Adipose tissue (tissue), 3 donors: Measurements from ENCODE around the gene ZNF555. TPM values are rescaled to one million over a fixed set of nuclear protein-coding genes. Genes with fewer than 3 reads are reported as not detected.
"Not testable (repeated sequence)": the region's sequence is repeated elsewhere in the genome, so short reads cannot be mapped to it uniquely, and the experiment has no call there.

Experiments
- H3K27ac ChIP-seq: one replicate; pipeline ENCODE4 v1.5.1; 2013; ENCODE audit warnings: low read depth, low read length
- WGBS, 3 donors: extraction: QIAGEN DNeasy Blood & Tissue Kit; methylation state at CpG; one replicate each; pipeline ENCODE4 v1.1.7; 2013; 5-methylcytosine and 5-hydroxymethylcytosine counted together
- polyA plus RNA-seq, 3 donors: library from polyadenylated mRNA; stranded (reverse); fragments of 200-250 nt; gene quantifications; one replicate each; pipeline ENCODE4 v1.2.3, GENCODE V29; 2013
- donor health status: healthy with polysubstance abuse.
- donor health status: Bipolar disorder and iron deficiency.
- donor health status: healthy.

The ZNF555 gene
- polyA plus RNA-seq, 3 donors: 0.85 to 7.9 (median 1.7) TPM

- H3K27ac ChIP-seq: no peak overlapping the region
- 98 to 99% (median 99%) methylated on average over 11 of the region's 11 CpGs for WGBS, 3 donors
Observed at GRCh38 chr19:2853015-2853606, 11.8 kb downstream of the ZNF555 start.

- 95 to 100% (median 99%) methylated on average over 3 of the region's 3 CpGs for WGBS, 3 donors
- no peak overlapping the region for H3K27ac ChIP-seq
Observed at GRCh38 chr19:2854849-2855248, 13.6 kb downstream of the ZNF555 start.

GRCh38 chr19:2856457-2857050, 15.3 kb downstream of the ZNF555 start:
- H3K27ac ChIP-seq: no peak overlapping the region
- WGBS, 3 donors: 90 to 96% (median 91%) methylated on average over 5 of the region's 5 CpGs

GRCh38 chr19:2858864-2859263, 17.6 kb downstream of the ZNF555 start:
- WGBS, 3 donors: 72 to 77% (median 74%) methylated on average over 27 of the region's 27 CpGs

GRCh38 chr19:2863816-2864215, 22.5 kb downstream of the ZNF555 start:
- WGBS, 3 donors: 47 to 84% (median 77%) methylated on average over 10 of the region's 10 CpGs

More at GRCh38 chr19:2858864-2859263, 17.6 kb downstream of the ZNF555 start:
- H3K27ac ChIP-seq: no peak overlapping the region

GRCh38 chr19:2865334-2866100, 24.2 kb downstream of the ZNF555 start:
- 32 to 62% (median 58%) methylated on average over 12 of the region's 12 CpGs for WGBS, 3 donors
- H3K27ac ChIP-seq: no peak overlapping the region

More at GRCh38 chr19:2863816-2864215, 22.5 kb downstream of the ZNF555 start:
- H3K27ac ChIP-seq: no peak overlapping the region

GRCh38 chr19:2866495-2867024, 25.3 kb downstream of the ZNF555 start:
- no peak overlapping the region for H3K27ac ChIP-seq
- 79 to 81% (median 80%) methylated on average over 8 of the region's 8 CpGs for whole genome bisulfite sequencing, 3 donors

GRCh38 chr19:2867025-2867991, 26.0 kb downstream of the ZNF555 start, which contains the start of gene ZNF556:
ZNF556 (plus strand) TSS chr19:2867335; CDS start chr19:2867422, 87 bp downstream.
- WGBS, 3 donors: 74 to 80% (median 76%) methylated on average over 35 to 36 of the region's 36 CpGs
- H3K27ac ChIP-seq: no peak within 1 kb of the TSS

- WGBS, 3 donors: 84 to 87% (median 86%) methylated on average over 10 of the region's 10 CpGs
- H3K27ac ChIP-seq: no peak overlapping the region
Observed at GRCh38 chr19:2869618-2870017, 28.3 kb downstream of the ZNF555 start.

GRCh38 chr19:2872175-2872574, 30.9 kb downstream of the ZNF555 start:
- not testable (repeated sequence) for H3K27ac ChIP-seq
- 7 to 32% (median 20%) methylated on average over 2 to 10 of the region's 11 CpGs for WGBS, 3 donors

- 88 to 90% (median 89%) methylated on average over 32 of the region's 32 CpGs for WGBS, 3 donors
- H3K27ac ChIP-seq: no peak overlapping the region
Observed at GRCh38 chr19:2877398-2878331, 36.4 kb downstream of the ZNF555 start.

- no peak overlapping the region for H3K27ac ChIP-seq
- 87 to 91% (median 88%) methylated on average over 14 of the region's 14 CpGs for WGBS, 3 donors
Observed at GRCh38 chr19:2883686-2884439, 42.6 kb downstream of the ZNF555 start.

GRCh38 chr19:2885736-2886135, 44.5 kb downstream of the ZNF555 start:
- 85 to 90% (median 86%) methylated on average over 17 of the region's 17 CpGs for WGBS, 3 donors
- no peak overlapping the region for H3K27ac ChIP-seq

GRCh38 chr19:2887391-2887914, 46.2 kb downstream of the ZNF555 start:
- 23 to 26% (median 24%) methylated on average over 9 of the region's 9 CpGs for WGBS, 3 donors
- no peak overlapping the region for H3K27ac ChIP-seq

GRCh38 chr19:2888731-2889224, 47.5 kb downstream of the ZNF555 start:
- WGBS, 3 donors: 44 to 65% (median 62%) methylated on average over 31 to 37 of the region's 37 CpGs
- H3K27ac ChIP-seq: no peak overlapping the region

GRCh38 chr19:2890531-2890930, 49.3 kb downstream of the ZNF555 start:
- 47 to 84% (median 83%) methylated on average over 8 of the region's 8 CpGs for WGBS, 3 donors

More at GRCh38 chr19:2890531-2890930, 49.3 kb downstream of the ZNF555 start:
- H3K27ac ChIP-seq: not testable (repeated sequence)
